Activated CD4-positive, alpha-beta T cell treated with anti-CD3 and anti-CD28 coated beads for 36 hours (primary cell): ENCODE results near the gene ACOX3. TPM values are rescaled to one million over a fixed set of nuclear protein-coding genes. Genes with fewer than 3 reads are reported as not detected.

Experiments used
- ATAC-seq: fragments of 200-7000 bp; cut with Tn5 transposase; one replicate; pipeline ENCODE4 v1.10.0; 2021; ENCODE audit warnings: mild to moderate bottlenecking, moderate library complexity
- CTCF ChIA-PET: fragments of 350-600 bp; sonication (Branson Sonifier 250); formaldehyde crosslinking; loops from one replicate; lab custom pipeline; 2021; ENCODE audit warnings: antibody characterized with exemption; lab: Charles Lee
- POLR2A ChIA-PET: fragments of 350-600 bp; sonication (Branson Sonifier 250); formaldehyde crosslinking; loops from one replicate; lab custom pipeline; 2021; ENCODE audit warnings: antibody characterized with exemption, inconsistent platforms; lab: Charles Lee
- DNase-seq: peaks from one replicate; pipeline ENCODE4 v3.0.0-alpha.2; 2020
- H3K27ac Mint-ChIP-seq: one replicate; pipeline ENCODE4 v1.8.0; 2021; ENCODE audit warnings: mixed read lengths
- H3K27me3 Mint-ChIP-seq: one replicate; pipeline ENCODE4 v1.8.0; 2021; ENCODE audit warnings: mixed read lengths
- H3K36me3 Mint-ChIP-seq: one replicate; pipeline ENCODE4 v1.8.0; 2021; ENCODE audit warnings: low read depth, mixed read lengths
- H3K4me1 Mint-ChIP-seq: one replicate; pipeline ENCODE4 v1.8.0; 2021; ENCODE audit warnings: mixed read lengths
- H3K4me3 Mint-ChIP-seq: one replicate; pipeline ENCODE4 v1.8.0; 2021; ENCODE audit warnings: mild to moderate bottlenecking, moderate library complexity, mixed read lengths
- H3K9me3 Mint-ChIP-seq: one replicate; pipeline ENCODE4 v1.8.0; 2021; ENCODE audit warnings: low read depth, mixed read lengths
- intact Hi-C, 2 experiments: fragments of 100-400 bp; cut with DNase I in 1 of 2; cut with micrococcal nuclease in 1 of 2; formaldehyde crosslinking; loops; one replicate each; pipeline versions ENCODE4 v1.14.2 to v1.15.1; 2022 to 2024; cut with DNase I, micrococcal nuclease
- total RNA-seq, 2 experiments: library from RNA; stranded (reverse); gene quantifications; one replicate each; pipeline ENCODE4 v1.2.3, GENCODE V29; 2021

The ACOX3 gene
- total RNA-seq, 2 experiments from 2014 or later, result 20.5 to 29.3 TPM

- H3K27ac Mint-ChIP-seq, result no peak overlapping the region
- peaks cover 3% of the 10 kb centered on the region for H3K9me3 Mint-ChIP-seq
- intact Hi-C loops, result no loop called here
- ATAC-seq (no peak), DNase-seq (no peak)
- no peak overlapping the region for H3K4me3 Mint-ChIP-seq
- no peaks in the 10 kb centered on the region for H3K36me3 Mint-ChIP-seq
- no peaks in the 10 kb centered on the region for H3K4me1 Mint-ChIP-seq
- ChIA-PET CTCF (no interaction called here), POLR2A (no interaction called here)
- H3K27me3 Mint-ChIP-seq, result no peaks in the 10 kb centered on the region
These were observed 111.0 kb downstream of the ACOX3 start for GRCh38 chr4:8329560-8329858.

- Mint-ChIP-seq H3K36me3 (no peaks in the 10 kb centered on the region), H3K4me1 (no peaks in the 10 kb centered on the region), H3K27ac (no peak overlapping the region), H3K27me3 (no peaks in the 10 kb centered on the region), H3K4me3 (no peak overlapping the region), H3K9me3 (peaks cover 3% of the 10 kb centered on the region)
- intact Hi-C loops, result no loop called here
- ATAC-seq (no peak), DNase-seq (no peak)
- CTCF ChIA-PET, result no interaction called here
- POLR2A ChIA-PET, result no interaction called here
These were observed 111.5 kb downstream of the ACOX3 start for GRCh38 chr4:8328866-8329559.

DNA sequence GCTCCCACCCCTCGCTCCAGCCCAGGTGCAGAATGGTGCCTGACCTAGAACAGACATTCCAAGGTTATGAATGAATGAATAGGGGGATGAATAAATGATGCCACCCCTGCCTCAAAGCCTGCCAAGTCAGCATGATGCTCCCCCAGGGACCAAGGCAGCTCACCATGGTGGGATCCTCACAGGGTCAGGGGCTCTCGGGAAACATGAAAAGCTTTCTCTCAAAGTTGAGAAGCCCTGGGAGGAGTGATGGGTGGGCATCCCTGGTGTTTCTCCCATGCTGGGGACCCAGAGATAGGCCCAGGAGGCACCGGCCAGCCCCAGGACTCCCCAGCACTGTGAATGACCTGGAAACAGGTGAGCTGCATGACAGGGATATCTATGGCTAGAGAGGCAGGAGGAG lies 112.1 kb downstream of the ACOX3 start:
- intact Hi-C loops, result no loop called here
- Mint-ChIP-seq H3K36me3 (no peaks in the 10 kb centered on the region), H3K4me1 (no peaks in the 10 kb centered on the region), H3K27ac (no peak overlapping the region), H3K27me3 (no peaks in the 10 kb centered on the region), H3K9me3 (peaks cover 3% of the 10 kb centered on the region), H3K4me3 (no peak overlapping the region)
- ATAC-seq (no peak), DNase-seq (no peak)
- ChIA-PET CTCF (no interaction called here), POLR2A (no interaction called here)

- H3K27ac Mint-ChIP-seq, result no peak overlapping the region
- H3K27me3 Mint-ChIP-seq, result no peaks in the 10 kb centered on the region
- no peaks in the 10 kb centered on the region for H3K9me3 Mint-ChIP-seq
- no peaks in the 10 kb centered on the region for H3K36me3 Mint-ChIP-seq
- no peak overlapping the region for H3K4me3 Mint-ChIP-seq
- ATAC-seq, result no peak
- intact Hi-C loops, result no loop called here
- DNase-seq, result no peak
- H3K4me1 Mint-ChIP-seq, result no peaks in the 10 kb centered on the region
- ChIA-PET CTCF (no interaction called here), POLR2A (no interaction called here)
These were observed 114.3 kb downstream of the ACOX3 start for GRCh38 chr4:8326206-8326605.

- ChIA-PET POLR2A (no interaction called here), CTCF (interaction anchor here (1.2 kb wide), 1 partner anchor 24 kb away, joined by 3 read pairs; no protein-coding TSS in a partner anchor)
- intact Hi-C loops, result no loop called here
- no peaks in the 10 kb centered on the region for H3K4me1 Mint-ChIP-seq
- DNase-seq (no peak), ATAC-seq (no peak)
- H3K27ac Mint-ChIP-seq, result no peak overlapping the region
- H3K36me3 Mint-ChIP-seq, result no peaks in the 10 kb centered on the region
- no peaks in the 10 kb centered on the region for H3K9me3 Mint-ChIP-seq
- H3K27me3 Mint-ChIP-seq, result no peaks in the 10 kb centered on the region
- H3K4me3 Mint-ChIP-seq, result no peak overlapping the region
These were observed 115.1 kb downstream of the ACOX3 start for GRCh38 chr4:8325291-8325973.

- intact Hi-C loops, result no loop called here
- CTCF ChIA-PET, result interaction anchor here (1.2 kb wide), 1 partner anchor 24 kb away, joined by 3 read pairs; no protein-coding TSS in a partner anchor
- no peak overlapping the region for H3K27ac Mint-ChIP-seq
- DNase-seq (no peak), ATAC-seq (no peak)
- H3K4me1 Mint-ChIP-seq, result no peaks in the 10 kb centered on the region
- H3K27me3 Mint-ChIP-seq, result no peaks in the 10 kb centered on the region
- no peaks in the 10 kb centered on the region for H3K9me3 Mint-ChIP-seq
- no peaks in the 10 kb centered on the region for H3K36me3 Mint-ChIP-seq
- POLR2A ChIA-PET, result no interaction called here
- no peak overlapping the region for H3K4me3 Mint-ChIP-seq
These were observed 115.8 kb downstream of the ACOX3 start for GRCh38 chr4:8324640-8325239.

GRCh38 chr4:8323947-8324555 lies 116.5 kb downstream of the ACOX3 start:
- no peak for DNase-seq
- Mint-ChIP-seq H3K27ac (no peak overlapping the region), H3K9me3 (no peaks in the 10 kb centered on the region), H3K4me3 (no peak overlapping the region), H3K36me3 (no peaks in the 10 kb centered on the region), H3K27me3 (no peaks in the 10 kb centered on the region), H3K4me1 (no peaks in the 10 kb centered on the region)
- intact Hi-C loops, result no loop called here
- ChIA-PET CTCF (interaction anchor here (0.5 to 1.2 kb wide), 2 partner anchors 19 to 23 kb away, joined by 3 read pairs; no protein-coding TSS in a partner anchor), POLR2A (no interaction called here)
- ATAC-seq, result no peak

GRCh38 chr4:8322794-8323704 lies 117.5 kb downstream of the ACOX3 start:
- intact Hi-C loops, result no loop called here
- H3K27me3 Mint-ChIP-seq, result no peaks in the 10 kb centered on the region

DNA sequence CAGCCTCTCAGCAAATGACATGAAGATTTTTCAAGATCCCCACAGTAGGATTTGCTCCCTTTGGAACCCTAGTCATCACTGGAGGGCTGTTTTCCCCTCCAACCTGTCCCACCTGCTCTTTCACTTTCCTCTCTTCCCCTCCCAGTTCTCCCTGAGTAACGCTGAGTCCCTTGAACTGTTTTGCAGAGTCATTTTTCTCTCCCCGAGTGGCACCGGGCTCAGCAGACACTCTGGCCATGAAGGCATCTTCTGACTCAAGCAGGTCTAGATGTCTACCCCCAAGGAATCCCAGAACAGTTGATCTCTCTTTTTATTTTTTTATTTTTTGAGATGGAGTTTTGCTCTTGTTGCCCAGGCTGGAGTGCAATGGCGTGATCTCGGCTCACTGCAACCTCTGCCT lies 118.8 kb downstream of the ACOX3 start:
- ATAC-seq (no peak), DNase-seq (no peak)
- Mint-ChIP-seq H3K4me3 (no peak overlapping the region), H3K27me3 (no peaks in the 10 kb centered on the region), H3K9me3 (no peaks in the 10 kb centered on the region), H3K36me3 (no peaks in the 10 kb centered on the region), H3K4me1 (no peaks in the 10 kb centered on the region), H3K27ac (no peak overlapping the region)
- intact Hi-C loops, result no loop called here
- CTCF ChIA-PET, result no interaction called here
- POLR2A ChIA-PET, result no interaction called here

More at GRCh38 chr4:8322794-8323704, 117.5 kb downstream of the ACOX3 start:
- Mint-ChIP-seq H3K4me1 (no peaks in the 10 kb centered on the region), H3K27ac (no peak overlapping the region), H3K4me3 (no peak overlapping the region), H3K9me3 (no peaks in the 10 kb centered on the region), H3K36me3 (no peaks in the 10 kb centered on the region)
- no peak for ATAC-seq
- ChIA-PET POLR2A (no interaction called here), CTCF (interaction anchor here (0.5 kb wide), 2 partner anchors 13 to 18 kb away, joined by 3 read pairs; no protein-coding TSS in a partner anchor)
- DNase-seq, result no peak

DNA sequence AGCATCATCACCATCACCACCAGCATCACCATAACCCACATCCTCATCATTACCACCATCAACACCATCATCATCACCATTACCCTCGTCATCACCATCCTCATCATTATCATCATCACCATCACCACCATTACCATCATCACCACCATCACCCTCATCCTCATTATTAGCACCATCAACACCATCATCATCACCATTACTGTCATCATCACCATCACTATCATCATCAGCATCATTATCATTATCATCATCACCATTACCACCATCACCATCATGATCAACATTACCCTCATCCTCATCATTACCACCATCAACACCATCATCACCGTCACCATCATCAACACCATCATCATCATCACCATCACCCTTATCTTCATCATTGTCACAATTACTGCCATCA lies 119.3 kb downstream of the ACOX3 start:
- POLR2A ChIA-PET, result no interaction called here
- DNase-seq, result no peak
- H3K9me3 Mint-ChIP-seq, result no peaks in the 10 kb centered on the region
- no peaks in the 10 kb centered on the region for H3K36me3 Mint-ChIP-seq
- no peaks in the 10 kb centered on the region for H3K27me3 Mint-ChIP-seq
- ATAC-seq, result no peak
- no peak overlapping the region for H3K4me3 Mint-ChIP-seq
- no peak overlapping the region for H3K27ac Mint-ChIP-seq
- intact Hi-C loops, result no loop called here
- no peaks in the 10 kb centered on the region for H3K4me1 Mint-ChIP-seq
- CTCF ChIA-PET, result no interaction called here

GRCh38 chr4:8320386-8320750 lies 120.2 kb downstream of the ACOX3 start:
- H3K4me3 Mint-ChIP-seq, result no peak overlapping the region
- H3K9me3 Mint-ChIP-seq, result no peaks in the 10 kb centered on the region
- no peak overlapping the region for H3K27ac Mint-ChIP-seq
- POLR2A ChIA-PET, result no interaction called here
- no peaks in the 10 kb centered on the region for H3K36me3 Mint-ChIP-seq
- H3K4me1 Mint-ChIP-seq, result no peaks in the 10 kb centered on the region
- H3K27me3 Mint-ChIP-seq, result no peaks in the 10 kb centered on the region
- no peak for DNase-seq
- ATAC-seq, result no peak
- CTCF ChIA-PET, result no interaction called here
- intact Hi-C loops, result no loop called here
